ENCODE data around the gene LRP1B.

DNA sequence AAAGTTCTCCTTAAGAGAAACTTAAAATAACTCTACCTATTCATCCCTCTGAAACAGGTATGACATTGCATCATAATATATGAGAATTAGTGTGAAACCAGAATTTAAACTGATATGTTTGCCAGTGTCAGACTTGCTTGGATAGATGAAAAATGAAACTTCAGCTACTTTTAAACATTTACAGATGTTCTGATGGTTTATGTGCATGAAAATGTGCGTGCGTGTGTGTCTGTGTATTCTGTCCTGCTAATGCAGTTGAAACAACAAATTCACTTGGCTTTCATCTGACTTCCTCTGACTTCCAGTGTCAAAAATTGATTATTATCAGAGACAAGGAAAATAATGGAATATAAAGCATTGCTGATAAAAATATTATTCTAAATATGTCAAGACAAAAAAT lies 719.4 kb downstream of the LRP1B start:
- TF ChIP-seq POLR2AphosphoS5 (IDR thresholded peaks at IDR 0.05; ENCODE audit: insufficient read depth in 1 of 2, low read depth in 1 of 2) (no peak), POLR2A (IDR thresholded peaks at IDR 0.05) (no peak)

All from vagina (tissue), 2 donors.